Measurements from ENCODE around the gene MEI4.

The MEI4 gene, protein sequence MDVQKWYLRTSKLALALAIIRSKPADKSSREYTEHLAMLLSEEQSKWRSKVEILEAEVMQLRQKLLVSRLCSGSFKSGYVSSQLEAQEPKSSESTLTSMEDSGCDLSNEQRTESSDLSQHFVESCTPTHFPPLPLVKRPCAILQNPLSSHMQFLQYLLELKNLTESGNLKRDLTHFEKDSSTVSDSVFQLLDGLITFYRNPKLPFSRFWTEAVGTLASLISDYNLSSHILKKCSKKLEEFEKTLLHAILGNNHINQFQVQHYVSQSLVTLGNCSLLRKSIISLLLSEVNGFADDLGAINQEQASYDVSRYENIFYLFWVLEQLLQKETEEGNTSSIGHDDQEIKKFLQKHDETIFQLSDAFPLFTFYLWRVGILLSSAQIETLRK

GRCh38 chr6:77652739-77653138, at the start of gene MEI4:
Gene MEI4 (plus strand): TSS chr6:77653039. CDS start chr6:77690672, 37,633 bp downstream.
- no peaks in the 10 kb centered on the region for H3K36me3 ChIP-seq (ENCODE audit: control insufficient read depth, insufficient read depth, low read length)
- DNase-seq (ENCODE audit: low read depth, low spot score): no peak
- no peaks in the 10 kb centered on the region for H3K27me3 ChIP-seq (ENCODE audit: control insufficient read depth, insufficient read depth, low read length)
- H3K27ac ChIP-seq (ENCODE audit: low read length): no peak within 1 kb of the TSS
- no CpG with 5 or more reads among the region's 2 CpGs for WGBS (ENCODE audit: insufficient coverage, insufficient read length)
- H3K4me1 ChIP-seq (ENCODE audit: control insufficient read depth, insufficient read depth, low read length): no peaks in the 10 kb centered on the region
- no peak within 1 kb of the TSS for H3K4me3 ChIP-seq (ENCODE audit: low read length)
- H3K9me3 ChIP-seq (ENCODE audit: control insufficient read depth, insufficient read depth, low read length): no peaks in the 10 kb centered on the region

DNA sequence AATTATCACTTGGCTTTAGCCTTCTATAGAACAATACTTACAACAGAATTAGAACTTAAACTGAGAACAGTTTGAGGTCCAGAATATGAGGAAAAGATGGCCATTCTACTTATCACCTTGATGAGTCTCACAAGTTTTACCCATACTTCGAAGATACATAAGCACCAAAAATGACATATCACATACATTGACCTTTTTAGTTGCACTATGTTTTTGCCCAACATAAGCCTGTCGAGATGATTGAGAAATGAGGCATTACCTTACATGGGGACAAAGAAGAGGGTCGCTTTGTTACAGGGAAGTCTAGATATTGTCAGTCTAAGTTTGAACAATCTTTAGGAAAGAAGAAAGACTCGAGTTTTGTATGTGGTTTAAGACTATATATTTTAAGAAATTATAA, 48.4 kb upstream of the MEI4 start:
- no CpG with 5 or more reads among the region's 4 CpGs for WGBS (ENCODE audit: insufficient coverage, insufficient read length)
- Histone ChIP-seq H3K27ac (ENCODE audit: low read length) (no peak overlapping the region), H3K9me3 (ENCODE audit: control insufficient read depth, insufficient read depth, low read length) (no peaks in the 10 kb centered on the region), H3K4me1 (ENCODE audit: control insufficient read depth, insufficient read depth, low read length) (no peaks in the 10 kb centered on the region), H3K4me3 (ENCODE audit: low read length) (no peak overlapping the region), H3K36me3 (ENCODE audit: control insufficient read depth, insufficient read depth, low read length) (no peaks in the 10 kb centered on the region), H3K27me3 (ENCODE audit: control insufficient read depth, insufficient read depth, low read length) (no peaks in the 10 kb centered on the region)
- DNase-seq (ENCODE audit: low read depth, low spot score): no peak

GRCh38 chr6:77607004-77607403, 45.8 kb upstream of the MEI4 start:
- Histone ChIP-seq H3K27me3 (ENCODE audit: control insufficient read depth, insufficient read depth, low read length) (no peaks in the 10 kb centered on the region), H3K4me3 (ENCODE audit: low read length) (no peak overlapping the region), H3K4me1 (ENCODE audit: control insufficient read depth, insufficient read depth, low read length) (no peaks in the 10 kb centered on the region), H3K9me3 (ENCODE audit: control insufficient read depth, insufficient read depth, low read length) (no peaks in the 10 kb centered on the region), H3K27ac (ENCODE audit: low read length) (no peak overlapping the region), H3K36me3 (ENCODE audit: control insufficient read depth, insufficient read depth, low read length) (no peaks in the 10 kb centered on the region)
- WGBS (ENCODE audit: insufficient coverage, insufficient read length): no CpG with 5 or more reads among the region's 5 CpGs
- no peak for DNase-seq (ENCODE audit: low read depth, low spot score)

- no CpG with 5 or more reads among the region's 1 CpG for WGBS (ENCODE audit: insufficient coverage, insufficient read length)
- no peak for DNase-seq (ENCODE audit: low read depth, low spot score)
Observed at GRCh38 chr6:77609106-77609505, 43.7 kb upstream of the MEI4 start.

GRCh38 chr6:77619114-77619513, 33.7 kb upstream of the MEI4 start:
- DNase-seq (ENCODE audit: low read depth, low spot score): no peak
- H3K9me3 ChIP-seq (ENCODE audit: control insufficient read depth, insufficient read depth, low read length): no peaks in the 10 kb centered on the region
- no peak overlapping the region for H3K27ac ChIP-seq (ENCODE audit: low read length)
- H3K4me1 ChIP-seq (ENCODE audit: control insufficient read depth, insufficient read depth, low read length): no peaks in the 10 kb centered on the region
- WGBS (ENCODE audit: insufficient coverage, insufficient read length): no CpG with 5 or more reads among the region's 2 CpGs
- no peaks in the 10 kb centered on the region for H3K36me3 ChIP-seq (ENCODE audit: control insufficient read depth, insufficient read depth, low read length)
- no peak overlapping the region for H3K4me3 ChIP-seq (ENCODE audit: low read length)
- no peaks in the 10 kb centered on the region for H3K27me3 ChIP-seq (ENCODE audit: control insufficient read depth, insufficient read depth, low read length)

More at GRCh38 chr6:77609106-77609505, 43.7 kb upstream of the MEI4 start:
- Histone ChIP-seq H3K4me3 (ENCODE audit: low read length) (no peak overlapping the region), H3K9me3 (ENCODE audit: control insufficient read depth, insufficient read depth, low read length) (no peaks in the 10 kb centered on the region), H3K4me1 (ENCODE audit: control insufficient read depth, insufficient read depth, low read length) (no peaks in the 10 kb centered on the region), H3K27ac (ENCODE audit: low read length) (no peak overlapping the region), H3K36me3 (ENCODE audit: control insufficient read depth, insufficient read depth, low read length) (no peaks in the 10 kb centered on the region), H3K27me3 (ENCODE audit: control insufficient read depth, insufficient read depth, low read length) (no peaks in the 10 kb centered on the region)

DNA sequence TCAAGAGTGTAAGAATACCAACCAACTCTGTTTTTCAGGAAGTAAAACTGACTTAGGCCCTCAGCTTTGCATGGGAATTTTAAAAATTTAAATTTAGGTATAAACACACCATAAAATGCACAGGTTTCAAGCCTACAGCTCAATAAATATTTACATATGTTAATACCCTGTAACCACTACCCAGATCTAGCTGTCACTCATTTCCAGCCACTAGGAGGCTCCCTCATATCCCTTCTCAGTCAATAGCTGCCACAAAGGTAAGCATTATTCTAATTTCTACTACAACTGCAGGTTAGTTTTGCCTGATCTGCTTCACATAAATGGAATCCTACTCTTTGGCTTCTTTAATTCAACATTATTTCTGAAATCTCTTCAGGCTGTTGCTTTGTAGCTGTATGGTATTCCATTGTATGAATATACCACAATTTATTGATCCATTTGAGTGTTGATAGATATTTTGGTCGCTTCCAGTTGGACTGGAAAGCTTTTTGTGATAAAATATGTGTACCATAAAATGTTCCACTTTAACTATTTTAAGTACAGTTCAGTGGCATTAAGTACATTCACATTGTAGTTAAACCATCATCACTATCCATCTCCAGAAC, 32.5 kb upstream of the MEI4 start:
- Histone ChIP-seq H3K4me3 (ENCODE audit: low read length) (no peak overlapping the region), H3K4me1 (ENCODE audit: control insufficient read depth, insufficient read depth, low read length) (no peaks in the 10 kb centered on the region), H3K9me3 (ENCODE audit: control insufficient read depth, insufficient read depth, low read length) (no peaks in the 10 kb centered on the region), H3K27me3 (ENCODE audit: control insufficient read depth, insufficient read depth, low read length) (no peaks in the 10 kb centered on the region), H3K36me3 (ENCODE audit: control insufficient read depth, insufficient read depth, low read length) (no peaks in the 10 kb centered on the region), H3K27ac (ENCODE audit: low read length) (no peak overlapping the region)
- WGBS (ENCODE audit: insufficient coverage, insufficient read length): no CpG with 5 or more reads among the region's 1 CpG
- peak; percentile 18 for DNase-seq (ENCODE audit: low read depth, low spot score)

- Histone ChIP-seq H3K4me1 (ENCODE audit: control insufficient read depth, insufficient read depth, low read length) (no peaks in the 10 kb centered on the region), H3K9me3 (ENCODE audit: control insufficient read depth, insufficient read depth, low read length) (no peaks in the 10 kb centered on the region), H3K27me3 (ENCODE audit: control insufficient read depth, insufficient read depth, low read length) (no peaks in the 10 kb centered on the region), H3K27ac (ENCODE audit: low read length) (no peak overlapping the region), H3K4me3 (ENCODE audit: low read length) (no peak overlapping the region), H3K36me3 (ENCODE audit: control insufficient read depth, insufficient read depth, low read length) (no peaks in the 10 kb centered on the region)
- DNase-seq (ENCODE audit: low read depth, low spot score): no peak
- WGBS (ENCODE audit: insufficient coverage, insufficient read length): no CpG with 5 or more reads among the region's 5 CpGs
Observed at GRCh38 chr6:77624515-77624914, 28.3 kb upstream of the MEI4 start.

GRCh38 chr6:77626426-77626825, 26.4 kb upstream of the MEI4 start:
- H3K27me3 ChIP-seq (ENCODE audit: control insufficient read depth, insufficient read depth, low read length): no peaks in the 10 kb centered on the region
- H3K9me3 ChIP-seq (ENCODE audit: control insufficient read depth, insufficient read depth, low read length): no peaks in the 10 kb centered on the region
- no peak overlapping the region for H3K4me3 ChIP-seq (ENCODE audit: low read length)
- no peaks in the 10 kb centered on the region for H3K36me3 ChIP-seq (ENCODE audit: control insufficient read depth, insufficient read depth, low read length)
- H3K4me1 ChIP-seq (ENCODE audit: control insufficient read depth, insufficient read depth, low read length): no peaks in the 10 kb centered on the region
- H3K27ac ChIP-seq (ENCODE audit: low read length): no peak overlapping the region
- no CpG with 5 or more reads among the region's 1 CpG for WGBS (ENCODE audit: insufficient coverage, insufficient read length)
- no peak for DNase-seq (ENCODE audit: low read depth, low spot score)

GRCh38 chr6:77630014-77630413, 22.8 kb upstream of the MEI4 start:
- Histone ChIP-seq H3K36me3 (ENCODE audit: control insufficient read depth, insufficient read depth, low read length) (no peaks in the 10 kb centered on the region), H3K4me3 (ENCODE audit: low read length) (no peak overlapping the region), H3K9me3 (ENCODE audit: control insufficient read depth, insufficient read depth, low read length) (no peaks in the 10 kb centered on the region), H3K4me1 (ENCODE audit: control insufficient read depth, insufficient read depth, low read length) (no peaks in the 10 kb centered on the region), H3K27me3 (ENCODE audit: control insufficient read depth, insufficient read depth, low read length) (no peaks in the 10 kb centered on the region), H3K27ac (ENCODE audit: low read length) (no peak overlapping the region)
- no peak for DNase-seq (ENCODE audit: low read depth, low spot score)
- no CpG with 5 or more reads among the region's 2 CpGs for WGBS (ENCODE audit: insufficient coverage, insufficient read length)

DNA sequence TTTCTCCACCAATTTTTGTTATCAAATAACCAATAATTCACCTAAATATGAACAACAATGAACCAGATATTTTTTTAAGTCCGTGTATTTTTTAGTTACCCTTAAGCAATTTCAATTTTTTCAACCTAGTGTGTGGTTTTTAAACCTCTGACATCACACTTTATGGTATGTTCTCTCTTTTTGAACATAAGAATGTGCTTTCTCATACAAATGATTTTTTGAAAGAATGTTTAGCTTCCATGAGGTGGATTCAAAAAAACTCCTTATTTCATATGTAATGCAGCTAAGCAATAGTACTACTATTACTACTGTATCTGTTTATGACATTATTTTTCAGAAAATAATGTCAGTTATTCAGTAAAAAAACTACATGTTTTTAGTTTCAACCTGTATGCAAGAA, 19.4 kb upstream of the MEI4 start:
- no peaks in the 10 kb centered on the region for H3K9me3 ChIP-seq (ENCODE audit: control insufficient read depth, insufficient read depth, low read length)
- no peaks in the 10 kb centered on the region for H3K4me1 ChIP-seq (ENCODE audit: control insufficient read depth, insufficient read depth, low read length)
- H3K27me3 ChIP-seq (ENCODE audit: control insufficient read depth, insufficient read depth, low read length): no peaks in the 10 kb centered on the region
- no peaks in the 10 kb centered on the region for H3K36me3 ChIP-seq (ENCODE audit: control insufficient read depth, insufficient read depth, low read length)
- no peak for DNase-seq (ENCODE audit: low read depth, low spot score)
- H3K4me3 ChIP-seq (ENCODE audit: low read length): no peak overlapping the region
- WGBS (ENCODE audit: insufficient coverage, insufficient read length): no CpG with 5 or more reads among the region's 1 CpG
- H3K27ac ChIP-seq (ENCODE audit: low read length): no peak overlapping the region

Measured in iPS DF 6.9 (cell line).